Activated naive CD4-positive, alpha-beta T cell treated with anti-CD3 and anti-CD28 coated beads, Interleukin-2, amount 10 ng/mL, durations not matched to agents 7 days and 5 days (primary cell): ENCODE results near the gene HAUS1.
"Not testable (repeated sequence)": the region's sequence is repeated elsewhere in the genome, so short reads cannot be mapped to it uniquely, and the experiment has no call there.

Experiments
- CTCF ChIA-PET: fragments of 350-600 bp; sonication (Branson Sonifier 250); formaldehyde crosslinking; loops from one replicate; lab custom pipeline; 2021; ENCODE audit warnings: antibody characterized with exemption; lab: Charles Lee
- DNase-seq: peaks from one replicate; pipeline ENCODE4 v3.0.0-alpha.2; 2020
- H3K27ac Mint-ChIP-seq: one replicate; pipeline ENCODE4 v1.8.0; 2021; ENCODE audit warnings: mild to moderate bottlenecking, moderate library complexity, mixed read lengths
- H3K27me3 Mint-ChIP-seq: one replicate; pipeline ENCODE4 v1.8.0; 2021; ENCODE audit warnings: mild to moderate bottlenecking, mixed read lengths
- H3K36me3 Mint-ChIP-seq: one replicate; pipeline ENCODE4 v1.8.0; 2021; ENCODE audit warnings: mixed read lengths
- H3K4me1 Mint-ChIP-seq: one replicate; pipeline ENCODE4 v1.8.0; 2021; ENCODE audit warnings: mixed read lengths
- H3K4me3 Mint-ChIP-seq: one replicate; pipeline ENCODE4 v1.8.0; 2021; ENCODE audit warnings: mild to moderate bottlenecking, moderate library complexity, mixed read lengths
- H3K9me3 Mint-ChIP-seq: one replicate; pipeline ENCODE4 v1.8.0; 2021; ENCODE audit warnings: mixed read lengths

The HAUS1 gene

DNA sequence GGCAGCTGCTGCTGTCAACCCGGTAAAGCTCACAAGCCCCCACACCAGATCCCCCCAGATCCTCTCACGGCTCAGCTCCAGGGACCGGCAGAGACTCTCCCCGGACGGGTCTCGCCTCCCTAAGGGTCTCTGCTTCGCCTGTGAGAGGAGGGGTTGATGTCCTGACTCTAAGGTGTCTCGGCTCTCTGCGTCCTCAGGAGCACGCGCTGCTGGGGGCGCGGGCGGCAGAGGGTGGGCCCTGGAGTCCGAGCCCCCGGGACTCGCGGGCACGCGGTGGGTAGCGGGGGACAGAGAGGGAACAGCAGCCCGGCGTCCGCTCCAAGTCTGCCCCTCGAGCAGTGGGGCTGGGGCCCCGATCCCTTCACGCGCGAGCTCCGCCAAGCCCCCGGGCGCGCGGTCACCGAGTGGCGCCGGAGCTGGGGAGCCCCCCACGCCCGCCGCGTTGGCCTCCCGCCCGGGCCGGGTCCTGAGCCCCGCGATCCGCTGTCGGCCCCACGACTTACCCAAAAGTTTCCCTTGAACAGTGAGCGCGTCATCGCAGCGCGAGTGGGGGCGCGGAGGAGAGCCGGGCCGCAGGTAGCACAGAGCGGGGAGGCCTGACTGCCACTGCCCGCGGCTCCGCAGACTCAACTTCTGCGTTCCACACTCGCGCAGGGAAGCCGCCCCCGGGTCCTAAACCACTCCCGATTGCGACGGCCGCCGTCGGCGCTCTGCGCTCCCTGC is 32.4 kb upstream of the HAUS1 start, which contains the start of gene PSTPIP2:
PSTPIP2 (minus strand) TSS at position 608 of the 723 bp plus-strand sequence; CDS start at position 536, 72 bp downstream.
- CTCF ChIA-PET = interaction anchor here (1.0 to 4.1 kb wide), 6 partner anchors 56 to 422 kb away, joined by 3 to 47 read pairs (median 8); no protein-coding TSS in a partner anchor
- Mint-ChIP-seq H3K27me3 (peaks cover 12% of the 10 kb centered on the region), H3K27ac (peak within 1 kb of the TSS; percentile 75), H3K9me3 (no peaks in the 10 kb centered on the region), H3K4me3 (peak within 1 kb of the TSS; percentile 80), H3K36me3 (peaks cover 2% of the 10 kb centered on the region), H3K4me1 (peaks cover 27% of the 10 kb centered on the region)
- peak; percentile 79 for DNase-seq

DNA sequence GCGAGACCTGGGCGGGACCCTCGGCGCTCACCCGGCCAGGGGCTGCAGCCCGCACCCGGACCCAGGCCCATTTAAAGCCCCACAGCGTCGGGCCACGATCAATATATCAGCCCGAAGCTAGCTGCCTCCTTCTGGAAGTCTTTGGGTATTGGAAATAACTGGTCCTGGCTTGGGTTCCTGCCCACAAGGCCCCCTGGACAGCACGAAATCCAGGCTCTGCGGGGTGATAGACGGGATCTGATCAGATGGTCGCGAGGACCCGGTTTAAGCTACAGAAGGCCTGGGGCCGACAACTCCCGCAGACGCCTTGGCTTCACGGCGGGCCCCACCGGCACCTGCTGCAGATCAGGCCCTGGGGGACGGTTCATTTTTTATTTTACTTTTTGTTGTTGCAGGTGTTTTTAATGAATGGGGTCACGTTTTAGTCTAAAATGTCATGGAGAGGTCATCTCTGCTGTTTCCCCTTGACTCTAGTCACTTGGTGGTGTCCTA is 31.8 kb upstream of the HAUS1 start:
- Mint-ChIP-seq H3K36me3 (peaks cover 2% of the 10 kb centered on the region), H3K27ac (peak overlapping the region; percentile 35), H3K27me3 (peaks cover 12% of the 10 kb centered on the region), H3K4me1 (peaks cover 27% of the 10 kb centered on the region), H3K4me3 (peak overlapping the region; percentile 80), H3K9me3 (no peaks in the 10 kb centered on the region)
- DNase-seq = no peak
- CTCF ChIA-PET = interaction anchor here (1.0 to 4.1 kb wide), 19 partner anchors 17 to 586 kb away, joined by 3 to 47 read pairs (median 9); partner anchors contain the start of genes ATP5F1A and SLC14A1

DNA sequence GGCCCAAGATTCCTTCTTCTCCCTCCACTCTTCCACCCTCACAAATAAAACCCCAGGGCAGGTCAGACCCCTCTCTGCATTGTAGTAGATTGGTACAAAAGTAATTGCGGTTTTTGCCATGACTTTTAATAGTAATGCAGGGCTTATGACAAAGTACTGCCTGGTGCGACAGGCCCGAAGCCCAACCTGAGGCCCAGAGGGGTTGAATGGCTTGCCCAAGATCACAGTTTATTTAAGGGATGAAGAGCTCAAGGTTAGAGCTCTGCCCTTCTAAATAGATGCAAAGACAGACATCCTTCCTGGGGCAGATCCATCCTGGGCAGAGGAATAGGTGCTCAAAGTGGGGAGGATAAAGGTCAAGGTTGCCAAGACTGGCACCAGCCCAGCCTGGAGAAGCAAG is 31.2 kb upstream of the HAUS1 start:
- peak overlapping the region; percentile 80 for H3K4me3 Mint-ChIP-seq
- CTCF ChIA-PET = interaction anchor here (0.9 to 4.1 kb wide), 33 partner anchors 12 to 585 kb away, joined by 3 to 47 read pairs (median 5); partner anchors contain the start of genes ATP5F1A and SLC14A1

DNA sequence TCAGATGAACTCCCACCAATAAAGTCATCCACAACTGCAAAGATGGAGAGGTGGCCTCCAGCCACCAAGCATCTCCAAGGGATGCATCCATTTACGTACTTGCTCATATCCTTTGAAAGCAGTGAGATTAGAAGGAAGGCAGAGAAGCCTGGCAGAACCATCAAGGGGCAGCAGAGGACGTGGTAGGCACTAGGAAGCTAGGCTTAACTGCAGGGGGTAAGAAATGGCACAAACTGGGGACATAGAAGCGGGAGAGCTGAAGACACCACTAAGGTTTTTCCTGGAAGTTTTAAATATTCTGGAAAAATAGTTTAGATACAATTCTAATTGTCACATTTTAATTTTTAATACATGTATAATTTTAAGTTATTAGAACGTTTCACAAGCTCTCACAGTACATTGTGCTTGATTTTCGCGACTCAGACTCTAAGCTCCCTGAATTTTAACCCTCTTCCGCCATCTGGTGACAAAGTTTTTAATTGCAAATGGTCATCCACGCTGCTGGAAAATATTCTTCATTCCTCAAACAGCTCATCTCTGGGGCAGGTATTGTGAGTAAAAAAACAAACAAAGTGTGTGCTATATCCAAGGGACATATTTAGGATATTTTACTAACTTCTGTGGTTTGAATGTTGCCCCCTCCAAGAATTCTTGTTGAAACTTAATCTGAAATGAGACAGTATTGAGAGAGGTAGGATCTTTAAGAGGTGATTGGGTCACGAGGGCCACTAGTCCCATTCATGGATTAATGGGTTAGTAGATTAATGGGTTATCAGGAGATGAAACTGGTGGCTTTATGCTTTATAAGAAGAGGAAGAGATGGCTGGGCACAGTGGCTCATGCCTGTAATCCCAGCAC is 30.5 kb upstream of the HAUS1 start:
- H3K9me3 Mint-ChIP-seq = no peaks in the 10 kb centered on the region
- peaks cover 12% of the 10 kb centered on the region for H3K27me3 Mint-ChIP-seq
- H3K4me3 Mint-ChIP-seq = no peak overlapping the region
- peaks cover 26% of the 10 kb centered on the region for H3K4me1 Mint-ChIP-seq
- H3K36me3 Mint-ChIP-seq = peaks cover 6% of the 10 kb centered on the region
- no peak overlapping the region for H3K27ac Mint-ChIP-seq
- CTCF ChIA-PET = interaction anchor here (0.6 to 4.1 kb wide), 46 partner anchors 9 to 585 kb away, joined by 3 to 47 read pairs (median 5); partner anchors contain the start of genes ATP5F1A and SLC14A1
- peak; percentile 64 for DNase-seq

More for the DNA sequence above, 31.2 kb upstream of the HAUS1 start:
- peaks cover 5% of the 10 kb centered on the region for H3K36me3 Mint-ChIP-seq
- H3K9me3 Mint-ChIP-seq = no peaks in the 10 kb centered on the region
- no peak overlapping the region for H3K27ac Mint-ChIP-seq
- H3K4me1 Mint-ChIP-seq = peaks cover 26% of the 10 kb centered on the region
- H3K27me3 Mint-ChIP-seq = peaks cover 12% of the 10 kb centered on the region
- no peak for DNase-seq

DNA sequence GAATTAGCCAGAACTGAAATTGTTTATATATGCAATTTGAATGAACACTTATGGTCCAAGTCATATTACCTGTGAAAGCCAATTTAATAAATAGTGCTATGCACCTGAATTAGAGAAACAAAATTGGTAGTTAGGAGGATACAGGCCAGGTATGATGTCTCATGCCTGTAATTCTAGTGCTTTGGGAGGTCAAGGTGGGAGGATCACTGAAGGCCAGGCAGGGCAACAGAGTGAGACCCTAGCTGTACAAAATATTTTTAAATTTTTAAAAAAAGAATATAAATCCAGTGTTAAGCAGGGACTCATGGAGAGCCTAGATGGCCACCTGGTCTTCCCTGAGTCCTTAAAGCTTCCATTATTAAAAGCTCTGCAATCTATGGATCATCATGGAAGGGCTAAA is 24.8 kb upstream of the HAUS1 start:
- Mint-ChIP-seq H3K27ac (no peak overlapping the region), H3K36me3 (peaks cover 42% of the 10 kb centered on the region), H3K4me1 (no peaks in the 10 kb centered on the region), H3K27me3 (no peaks in the 10 kb centered on the region), H3K4me3 (no peak overlapping the region), H3K9me3 (no peaks in the 10 kb centered on the region)
- CTCF ChIA-PET = no interaction called here
- DNase-seq = no peak

DNA sequence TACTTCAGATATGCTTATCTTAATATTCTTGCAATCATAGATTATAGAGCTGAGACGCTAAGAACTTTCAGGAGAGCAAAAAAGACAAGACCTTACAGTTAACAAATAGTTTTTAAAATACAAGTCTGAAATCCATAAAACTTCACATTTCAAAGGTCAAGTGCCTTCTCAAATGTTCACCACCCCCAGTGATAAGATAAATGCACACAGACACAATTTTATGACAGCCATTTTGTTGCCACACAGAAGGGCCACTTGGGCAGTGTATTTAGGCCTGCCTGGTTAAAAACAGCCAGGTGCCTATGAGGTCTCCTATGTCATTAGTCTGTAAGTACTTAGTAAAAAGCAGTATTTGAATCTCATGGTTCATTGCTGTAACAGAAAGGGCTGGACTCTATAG is 24.0 kb upstream of the HAUS1 start:
- H3K36me3 Mint-ChIP-seq = peaks cover 46% of the 10 kb centered on the region
- no peak overlapping the region for H3K27ac Mint-ChIP-seq
- no peak for DNase-seq
- no peak overlapping the region for H3K4me3 Mint-ChIP-seq
- no peaks in the 10 kb centered on the region for H3K9me3 Mint-ChIP-seq
- no peaks in the 10 kb centered on the region for H3K27me3 Mint-ChIP-seq
- no peaks in the 10 kb centered on the region for H3K4me1 Mint-ChIP-seq
- CTCF ChIA-PET = no interaction called here

DNA sequence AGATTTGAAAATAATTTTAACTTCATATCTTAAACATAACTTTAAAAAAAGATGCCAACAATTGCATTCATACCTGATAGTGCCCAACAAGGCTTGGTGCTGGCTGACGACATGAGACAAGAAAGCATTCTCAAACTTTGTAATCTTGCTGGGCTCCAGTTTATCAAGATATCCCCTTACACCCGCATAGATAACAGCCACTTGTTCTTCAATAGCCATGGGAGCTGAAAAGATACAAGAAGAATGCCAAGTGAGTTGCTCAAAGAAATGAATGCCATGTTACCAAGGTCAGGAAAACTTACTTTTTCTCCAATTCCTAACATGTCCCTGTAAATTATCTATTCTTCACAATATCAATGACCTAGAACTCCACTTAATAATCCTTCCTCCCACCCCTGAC is 19.8 kb upstream of the HAUS1 start:
- Mint-ChIP-seq H3K36me3 (peaks cover 68% of the 10 kb centered on the region), H3K9me3 (no peaks in the 10 kb centered on the region), H3K4me3 (no peak overlapping the region), H3K27ac (no peak overlapping the region), H3K27me3 (no peaks in the 10 kb centered on the region), H3K4me1 (no peaks in the 10 kb centered on the region)
- CTCF ChIA-PET = no interaction called here
- DNase-seq = no peak

DNA sequence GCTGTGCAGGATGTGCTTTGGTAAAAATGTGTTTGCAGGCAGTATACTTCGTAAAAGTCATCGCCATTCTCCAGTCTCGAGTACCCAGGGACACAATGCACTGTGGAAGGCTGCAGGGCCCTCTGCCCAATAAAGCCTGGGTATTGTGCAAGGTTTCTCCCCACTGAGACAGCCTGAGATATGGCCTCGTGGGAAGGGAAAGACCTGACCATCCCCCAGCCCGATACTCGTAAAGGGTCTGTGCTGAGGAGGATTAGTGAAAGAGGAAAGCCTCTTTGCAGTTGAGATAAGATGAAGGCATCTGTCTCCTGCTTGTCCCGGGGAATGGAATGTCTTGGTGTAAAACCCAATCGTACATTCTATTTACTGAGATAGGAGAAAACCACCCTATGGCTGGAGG is 15.7 kb upstream of the HAUS1 start:
- H3K4me3 Mint-ChIP-seq, H3K9me3 Mint-ChIP-seq, CTCF ChIA-PET, H3K27me3 Mint-ChIP-seq, DNase-seq, H3K27ac Mint-ChIP-seq: not testable (repeated sequence)
- Mint-ChIP-seq H3K36me3 (peaks cover 78% of the 10 kb centered on the region), H3K4me1 (peaks cover 15% of the 10 kb centered on the region)

DNA sequence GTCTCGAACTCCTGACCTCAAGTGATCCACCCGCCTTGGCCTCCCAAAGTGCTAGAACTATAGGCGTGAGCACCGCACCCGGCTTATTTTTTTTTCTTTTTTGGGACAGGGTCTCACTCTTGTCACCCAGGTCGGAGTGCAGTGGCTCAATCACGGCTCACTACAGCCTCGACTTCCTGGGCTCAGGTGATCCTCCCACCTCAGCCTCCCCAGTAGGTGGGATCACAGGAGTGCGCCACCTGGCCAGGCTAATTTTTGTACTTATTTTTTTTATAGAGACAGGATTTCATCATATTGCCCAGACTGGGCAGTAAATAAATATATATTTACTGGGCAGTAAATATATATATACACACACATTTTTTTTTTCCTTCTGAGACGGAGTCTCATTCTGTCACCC is 8.7 kb upstream of the HAUS1 start:
- DNase-seq = no peak
- H3K27me3 Mint-ChIP-seq = no peaks in the 10 kb centered on the region
- peaks cover 46% of the 10 kb centered on the region for H3K36me3 Mint-ChIP-seq
- H3K4me3 Mint-ChIP-seq = no peak overlapping the region
- H3K4me1 Mint-ChIP-seq = peaks cover 44% of the 10 kb centered on the region
- no peaks in the 10 kb centered on the region for H3K9me3 Mint-ChIP-seq
- no peak overlapping the region for H3K27ac Mint-ChIP-seq
- CTCF ChIA-PET = interaction anchor here (1.7 kb wide), 1 partner anchor 22 kb away, joined by 4 read pairs; no protein-coding TSS in a partner anchor

DNA sequence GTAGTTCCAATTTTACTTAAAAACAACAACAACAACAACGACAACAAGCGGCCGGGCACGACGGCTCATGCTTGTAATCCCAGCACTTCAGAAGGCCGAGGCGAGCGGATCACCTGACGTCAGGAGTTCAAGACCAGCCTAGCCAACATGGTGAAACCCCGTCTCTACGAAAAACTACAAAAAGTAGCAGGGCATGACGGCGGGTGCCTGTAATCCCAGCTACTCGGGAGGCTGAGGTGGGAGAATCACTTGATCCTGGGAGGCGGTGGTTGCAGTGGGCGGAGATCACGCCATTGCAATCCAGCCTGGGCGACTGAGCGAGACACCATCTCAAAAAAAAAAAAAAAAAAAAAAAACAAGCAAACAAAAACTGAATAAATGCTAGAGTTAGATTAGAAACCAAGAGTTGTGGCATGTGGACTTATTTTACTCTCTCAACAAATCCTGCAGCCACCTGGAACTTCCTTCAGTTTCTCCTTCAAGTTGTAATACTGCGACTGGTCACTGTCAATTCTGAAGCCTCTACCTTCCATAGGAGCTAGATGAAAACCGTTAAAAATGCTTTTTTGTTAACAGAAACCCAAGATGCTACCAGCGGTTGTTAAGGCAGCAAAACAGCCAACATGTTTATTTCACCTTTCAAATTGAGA is 7.4 kb upstream of the HAUS1 start:
- H3K4me1 Mint-ChIP-seq = peaks cover 35% of the 10 kb centered on the region
- H3K27me3 Mint-ChIP-seq = no peaks in the 10 kb centered on the region
- CTCF ChIA-PET = interaction anchor here (1.0 to 1.7 kb wide), 3 partner anchors 23 to 561 kb away, joined by 3 to 9 read pairs (median 4); a partner anchor contains a TSS
- peak overlapping the region; percentile 99 for H3K27ac Mint-ChIP-seq
- peaks cover 33% of the 10 kb centered on the region for H3K36me3 Mint-ChIP-seq
- H3K9me3 Mint-ChIP-seq = no peaks in the 10 kb centered on the region
- H3K4me3 Mint-ChIP-seq = peak overlapping the region; percentile 99
- no peak for DNase-seq

DNA sequence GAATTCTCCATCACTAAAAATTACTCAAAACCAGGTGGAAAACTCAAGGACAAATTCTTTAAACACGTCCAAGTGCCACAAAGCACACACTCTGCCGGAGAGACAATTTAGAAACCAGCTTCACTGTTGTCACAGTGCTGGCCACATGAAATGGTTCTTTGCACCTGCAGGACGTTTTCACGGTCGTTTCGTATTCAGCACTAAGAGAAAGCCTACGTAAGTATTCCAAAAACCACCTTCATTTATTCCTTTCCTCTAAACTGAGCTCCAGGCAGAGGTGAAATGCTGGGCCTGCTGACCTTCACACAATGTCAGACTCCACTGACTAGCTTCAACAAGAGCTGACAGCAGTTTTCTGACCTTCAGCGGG is 6.8 kb upstream of the HAUS1 start:
- Mint-ChIP-seq H3K4me1 (peaks cover 34% of the 10 kb centered on the region), H3K27ac (peak overlapping the region; percentile 99), H3K9me3 (no peaks in the 10 kb centered on the region), H3K27me3 (no peaks in the 10 kb centered on the region), H3K36me3 (peaks cover 29% of the 10 kb centered on the region), H3K4me3 (peak overlapping the region; percentile 99)
- CTCF ChIA-PET = interaction anchor here (1.0 to 1.7 kb wide), 3 partner anchors 24 to 561 kb away, joined by 3 to 9 read pairs (median 4); a partner anchor contains a TSS
- peak; percentile 44 for DNase-seq

DNA sequence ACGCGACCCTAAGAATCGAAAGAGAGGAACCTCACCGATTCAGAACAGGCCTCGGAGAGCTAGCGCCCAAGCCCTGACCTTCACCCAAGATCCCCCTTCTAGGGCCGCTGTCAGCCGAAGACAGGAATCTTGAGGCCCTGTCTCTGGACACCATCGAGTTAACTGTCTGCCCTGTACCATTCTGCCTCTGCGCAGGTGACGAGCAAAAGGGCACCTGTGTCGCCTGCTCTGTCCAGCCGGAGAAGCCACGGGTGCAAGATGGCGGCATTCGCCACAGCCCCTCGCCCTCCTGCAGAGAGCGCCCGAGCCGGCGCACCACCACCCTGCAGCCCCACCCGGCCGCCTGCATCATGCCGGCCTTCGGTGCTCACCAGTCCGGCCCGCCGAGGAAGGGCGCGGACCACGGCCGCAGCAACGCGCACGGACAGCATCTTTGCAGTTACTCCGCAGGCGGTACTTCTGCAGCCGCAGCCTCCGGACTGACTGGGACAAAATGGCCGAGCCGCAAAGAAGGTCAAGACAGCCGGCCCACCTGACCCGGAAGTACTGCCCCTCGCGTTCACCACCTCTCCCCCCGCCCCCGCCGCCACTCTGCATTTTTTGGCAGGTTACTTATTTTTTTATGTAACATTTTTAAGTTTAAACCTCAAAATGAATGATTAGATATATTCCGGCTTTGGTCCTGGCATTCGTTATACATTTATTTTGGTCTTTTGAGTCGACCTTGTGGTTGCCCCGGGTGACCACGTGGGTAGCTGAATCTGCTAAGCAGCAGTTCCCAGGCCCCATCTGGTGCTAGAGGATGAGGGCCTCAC is 6.2 kb upstream of the HAUS1 start, which contains the start of gene ATP5F1A:
ATP5F1A (minus strand) TSS at position 496 of the 815 bp plus-strand sequence; CDS start at position 431, 65 bp downstream.
- peak; percentile 93 for DNase-seq
- Mint-ChIP-seq H3K36me3 (peaks cover 27% of the 10 kb centered on the region), H3K9me3 (no peaks in the 10 kb centered on the region), H3K4me1 (peaks cover 35% of the 10 kb centered on the region), H3K27me3 (no peaks in the 10 kb centered on the region), H3K4me3 (peak within 1 kb of the TSS; percentile 99), H3K27ac (peak within 1 kb of the TSS; percentile 99)
- CTCF ChIA-PET = interaction anchor here (1.7 kb wide), 1 partner anchor 25 kb away, joined by 9 read pairs; no protein-coding TSS in a partner anchor

DNA sequence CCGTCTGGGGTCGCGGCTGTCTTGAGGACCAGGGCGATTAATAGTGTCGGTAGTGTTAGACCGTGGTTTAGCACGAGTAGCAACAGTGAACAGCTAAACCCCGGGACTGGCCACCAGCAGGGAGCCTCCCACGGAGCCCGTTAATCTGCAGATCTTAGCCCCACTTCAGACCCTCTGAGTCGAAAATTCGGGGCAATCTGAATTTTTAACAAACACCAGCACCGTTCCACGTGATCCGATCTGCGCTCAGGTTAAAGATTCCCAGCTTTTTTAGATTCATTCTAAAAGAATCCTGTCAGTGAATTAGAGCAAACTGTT is 5.6 kb upstream of the HAUS1 start:
- no peaks in the 10 kb centered on the region for H3K9me3 Mint-ChIP-seq
- peak overlapping the region; percentile 99 for H3K27ac Mint-ChIP-seq
- DNase-seq = no peak
- no peaks in the 10 kb centered on the region for H3K27me3 Mint-ChIP-seq
- peak overlapping the region; percentile 99 for H3K4me3 Mint-ChIP-seq
- peaks cover 23% of the 10 kb centered on the region for H3K36me3 Mint-ChIP-seq
- CTCF ChIA-PET = interaction anchor here (1.7 kb wide), 1 partner anchor 25 kb away, joined by 9 read pairs; no protein-coding TSS in a partner anchor
- H3K4me1 Mint-ChIP-seq = peaks cover 38% of the 10 kb centered on the region
